Endothelial cell of umbilical vein (primary cell): ENCODE data around the gene ANXA11. TPM values are rescaled to one million over a fixed set of nuclear protein-coding genes. Genes with fewer than 3 reads are reported as not detected.

ENCODE experiments used
- BruUV-seq: library from RNA; stranded (reverse); fragments of 400-500 nt; replicated peaks from 2 replicates; lab custom pipeline; 2021; lab: Mats Ljungman, UMichigan
- CTCF ChIA-PET: fragments of 300-600, 350-600 bp; sonication (Branson Sonifier 250); formaldehyde crosslinking; loops from one replicate; lab custom pipeline; 2021; ENCODE audit warnings: antibody characterized with exemption, inconsistent platforms; lab: Charles Lee
- POLR2A ChIA-PET: fragments of 300-600, 350-600 bp; sonication (Branson Sonifier 250); formaldehyde crosslinking; loops from one replicate; lab custom pipeline; 2021; ENCODE audit warnings: antibody characterized with exemption, inconsistent platforms; lab: Charles Lee
- DNase-seq: peaks from one replicate; pipeline ENCODE4 v3.0.0-alpha.2; 2011; ENCODE audit warnings: low read depth, low spot score
- FAIRE-seq: peaks from 2 replicates; lab custom pipeline; 2011; peaks lifted over from hg19 to GRCh38; lab: Jason Lieb, UNC
- H2AFZ ChIP-seq: 2 replicates; pipeline ENCODE4 v1.6.0; 2012; ENCODE audit warnings: low read depth, low read length, control low read depth, inconsistent platforms
- H3K27ac ChIP-seq: 2 replicates; pipeline ENCODE4 v1.5.1; 2011; ENCODE audit warnings: low read depth, mild to moderate bottlenecking, control low read depth, low read length, moderate library complexity; ENCODE audit not compliant: insufficient read depth
- H3K27me3 ChIP-seq, 2 experiments: 2 replicates each; pipeline versions ENCODE4 v1.6.0 to v1.6.1; 2011; ENCODE audit warnings: low read length in 2 of 2, mixed read lengths in 1 of 2; ENCODE audit not compliant: control insufficient read depth in 2 of 2, insufficient read depth in 2 of 2
- H3K36me3 ChIP-seq, 2 experiments: 2 replicates in 1 of 2; 3 replicates in 1 of 2; pipeline ENCODE4 v1.5.1; 2011; ENCODE audit warnings: low read length in 2 of 2, mild to moderate bottlenecking in 1 of 2, moderate library complexity in 1 of 2; ENCODE audit not compliant: control insufficient read depth in 2 of 2, insufficient read depth in 2 of 2; ENCODE audit errors: extremely low read depth in 1 of 2
- H3K4me1 ChIP-seq: 3 replicates; pipeline ENCODE4 v1.5.1; 2011; ENCODE audit warnings: mild to moderate bottlenecking, low read length; ENCODE audit not compliant: control insufficient read depth, insufficient read depth; ENCODE audit errors: extremely low read depth
- H3K4me2 ChIP-seq: 2 replicates; pipeline ENCODE4 v1.6.1; 2011; ENCODE audit warnings: low read length, control low read depth, mixed read lengths; ENCODE audit not compliant: insufficient read depth
- H3K4me3 ChIP-seq, 3 experiments: fragments of 200-600 bp in 1 of 3; sonication (generic), shearing (Covaris generic) in 1 of 3; replicated peaks in 1 of 3; 2 replicates each; pipeline ENCODE4 v1.5.1; 2011 to 2016; ENCODE audit warnings: control low read depth in 3 of 3, low read length in 3 of 3, mild to moderate bottlenecking in 2 of 3, inconsistent platforms in 1 of 3, low read depth in 1 of 3, moderate library complexity in 1 of 3; ENCODE audit not compliant: insufficient read depth in 1 of 3
- H3K79me2 ChIP-seq: 2 replicates; pipeline ENCODE4 v1.6.0; 2012; ENCODE audit warnings: low read length, inconsistent platforms; ENCODE audit not compliant: control insufficient read depth, insufficient read depth
- H3K9ac ChIP-seq: replicated peaks from 2 replicates; pipeline ENCODE3; 2011; ENCODE audit warnings: low read length, control low read depth; ENCODE audit not compliant: insufficient read depth; ENCODE audit errors: extremely low read depth
- H3K9me1 ChIP-seq: replicated peaks from 3 replicates; pipeline ENCODE4 v1.6.0; 2011; ENCODE audit warnings: mild to moderate bottlenecking, low read length; ENCODE audit not compliant: control insufficient read depth, insufficient read depth; ENCODE audit errors: extremely low read depth
- H3K9me3 ChIP-seq: replicated peaks from 2 replicates; pipeline ENCODE4 v1.5.1; 2012; ENCODE audit warnings: low read length, inconsistent platforms; ENCODE audit not compliant: control insufficient read depth, insufficient read depth
- H4K20me1 ChIP-seq: replicated peaks from 2 replicates; pipeline ENCODE3; 2011; ENCODE audit warnings: mild to moderate bottlenecking, low read length; ENCODE audit not compliant: control insufficient read depth, insufficient read depth; ENCODE audit errors: extremely low read depth
- GATA2 ChIP-seq: IDR thresholded peaks from 2 replicates; pipeline ENCODE4 v1.7.0; 2011; ENCODE audit warnings: low read depth, mild to moderate bottlenecking, moderate library complexity, mixed read lengths, low read length; ENCODE audit not compliant: insufficient read length, insufficient read depth
- dilution Hi-C: fragments of 300-500 bp; cut with MboI; formaldehyde crosslinking; loops from one replicate; pipeline ENCODE4 v1.15.0; 2019; ENCODE audit warnings: low sequenced_read_pairs; ENCODE audit not compliant: extremely low pct_ligation_motif_present
- intact Hi-C: fragments of 100-400 bp; cut with micrococcal nuclease; formaldehyde crosslinking; loops from one replicate; pipeline ENCODE4 v1.10.0; 2022
- polyA plus RNA-seq, 4 experiments: library from polyadenylated mRNA; depleted of rRNA in 3 of 4; stranded (reverse) in 3 of 4; unstranded in 1 of 4; fragments of >200 nt; gene quantifications; 2 replicates each; pipeline versions ENCODE4 v1.2.1 to v1.2.3, GENCODE V29; 2011 to 2012; ENCODE audit warnings: missing spikeins in 1 of 4
- total RNA-seq: library from RNA; stranded (reverse); gene quantifications from 2 replicates; pipeline ENCODE4 v1.2.3, GENCODE V29; 2021
- TF ChIP-seq, protein P1 (sequence below), 2 donors: IDR thresholded peaks; 1 replicate in 1 of 2; 2 replicates in 1 of 2; pipeline ENCODE4 v1.5.1; 2011; ENCODE audit warnings: low read length in 2 of 2, mild to moderate bottlenecking in 2 of 2, moderate library complexity in 2 of 2, control low read depth in 1 of 2, inconsistent platforms in 1 of 2, low read depth in 1 of 2; ENCODE audit not compliant: insufficient read depth in 1 of 2; ENCODE audit errors: extremely low read depth in 1 of 2

Gene ANXA11
- total and polyA plus RNA-seq, 2 donors (not counting 3 experiments of a cell fraction or from before 2014, with no cell fraction given): 59.2 to 143 TPM

DNA sequence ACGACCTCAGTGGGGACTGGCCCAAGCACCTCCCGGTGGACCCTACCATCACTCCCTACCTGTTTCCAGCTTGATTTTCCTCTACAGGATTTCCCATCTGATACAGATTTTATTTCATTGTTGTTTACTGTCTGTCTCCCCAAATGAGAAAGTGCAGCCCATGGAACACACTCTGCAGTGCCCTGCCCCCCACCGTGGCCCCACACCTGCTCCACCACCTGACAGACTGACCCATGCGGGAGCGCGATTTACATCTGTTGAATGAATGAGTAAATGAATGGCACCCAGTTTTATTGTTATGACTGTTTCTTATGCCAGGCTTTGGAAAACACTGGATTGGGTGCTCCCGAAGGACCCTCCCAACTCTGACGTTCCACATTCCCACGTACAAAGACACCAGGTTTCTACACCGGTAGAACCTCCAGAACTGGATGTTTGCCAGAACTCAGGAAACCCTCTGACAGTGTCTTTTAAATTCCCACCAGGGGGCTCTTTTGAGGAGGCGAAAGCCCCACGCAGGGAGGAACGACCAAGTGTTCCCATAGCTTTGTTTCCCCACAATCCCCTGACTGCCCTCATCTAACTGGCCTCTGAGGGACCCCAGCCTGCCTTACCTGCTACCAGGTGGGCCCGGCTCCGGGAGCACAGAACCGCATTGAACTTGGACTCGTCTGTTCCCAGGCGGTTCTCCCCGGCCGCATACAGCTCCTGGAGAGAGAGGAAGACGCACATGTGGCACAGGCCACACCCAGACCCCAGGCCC, 43.8 kb downstream of the ANXA11 start:
- H3K27me3 ChIP-seq: no peaks in the 10 kb centered on the region
- no peak overlapping the region for H2AFZ ChIP-seq
- H3K4me2 ChIP-seq: no peak overlapping the region
- intact Hi-C loops: no loop called here
- H3K79me2 ChIP-seq: no peaks in the 10 kb centered on the region
- no peak for TF ChIP-seq GATA2
- TF ChIP-seq, protein P1, sequence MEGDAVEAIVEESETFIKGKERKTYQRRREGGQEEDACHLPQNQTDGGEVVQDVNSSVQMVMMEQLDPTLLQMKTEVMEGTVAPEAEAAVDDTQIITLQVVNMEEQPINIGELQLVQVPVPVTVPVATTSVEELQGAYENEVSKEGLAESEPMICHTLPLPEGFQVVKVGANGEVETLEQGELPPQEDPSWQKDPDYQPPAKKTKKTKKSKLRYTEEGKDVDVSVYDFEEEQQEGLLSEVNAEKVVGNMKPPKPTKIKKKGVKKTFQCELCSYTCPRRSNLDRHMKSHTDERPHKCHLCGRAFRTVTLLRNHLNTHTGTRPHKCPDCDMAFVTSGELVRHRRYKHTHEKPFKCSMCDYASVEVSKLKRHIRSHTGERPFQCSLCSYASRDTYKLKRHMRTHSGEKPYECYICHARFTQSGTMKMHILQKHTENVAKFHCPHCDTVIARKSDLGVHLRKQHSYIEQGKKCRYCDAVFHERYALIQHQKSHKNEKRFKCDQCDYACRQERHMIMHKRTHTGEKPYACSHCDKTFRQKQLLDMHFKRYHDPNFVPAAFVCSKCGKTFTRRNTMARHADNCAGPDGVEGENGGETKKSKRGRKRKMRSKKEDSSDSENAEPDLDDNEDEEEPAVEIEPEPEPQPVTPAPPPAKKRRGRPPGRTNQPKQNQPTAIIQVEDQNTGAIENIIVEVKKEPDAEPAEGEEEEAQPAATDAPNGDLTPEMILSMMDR (IDR thresholded peaks at IDR 0.05; ENCODE audit: extremely low read depth in 1 of 2, insufficient read depth in 1 of 2, low read depth in 1 of 2, low read length in 2 of 2): peak; percentile 16 to 30
- FAIRE-seq (no peak), DNase-seq (no peak)
- no peak overlapping the region for H3K9ac ChIP-seq
- CTCF ChIA-PET: interaction anchor here (0.9 to 3.0 kb wide), 4 partner anchors 46 to 61 kb away, joined by 3 to 12 read pairs (median 3); no protein-coding TSS in a partner anchor
- BruUV-seq: no TSS peak
- POLR2A ChIA-PET: no interaction called here
- H3K9me1 ChIP-seq: no peaks in the 10 kb centered on the region
- H3K4me1 ChIP-seq: peaks cover 41% of the 10 kb centered on the region
- peaks cover 3 to 29% of the 10 kb centered on the region in 2 experiments for H3K36me3 ChIP-seq
- no peak overlapping the region for H3K4me3 ChIP-seq
- H3K27ac ChIP-seq: no peak overlapping the region
- H4K20me1 ChIP-seq: no peaks in the 10 kb centered on the region
- dilution Hi-C loops: no loop called here
- no peaks in the 10 kb centered on the region for H3K9me3 ChIP-seq
